HepG2 (cell line): ENCODE data around the gene GEMIN4. TPM values are rescaled to one million over a fixed set of nuclear protein-coding genes. Genes with fewer than 3 reads are reported as not detected.

Experiments
- CC2D1A ChIP-seq: sonication (generic); formaldehyde crosslinking; IDR thresholded peaks from 2 replicates; pipeline ENCODE4 v1.8.1; 2023; ENCODE audit warnings: mild to moderate bottlenecking, missing genetic modification reagents
- EP300 ChIP-seq, 3 experiments: sonication (generic) in 1 of 3; formaldehyde crosslinking in 1 of 3; IDR thresholded peaks; 2 replicates each; pipeline versions ENCODE4 v1.5.1 to v1.6.1; 2011 to 2020; ENCODE audit warnings: low read depth in 2 of 3, low read length in 2 of 3, borderline replicate concordance in 1 of 3, improper control_type of control experiment in 1 of 3, mild to moderate bottlenecking in 1 of 3, missing genetic modification reagents in 1 of 3, moderate library complexity in 1 of 3
- FOSL1 ChIP-seq: sonication (generic); formaldehyde crosslinking; IDR thresholded peaks from 2 replicates; pipeline ENCODE4 v1.9.0; 2021; ENCODE audit warnings: missing genetic modification reagents, borderline replicate concordance
- JUND ChIP-seq: sonication (generic); formaldehyde crosslinking; IDR thresholded peaks from 2 replicates; pipeline ENCODE4 v1.8.0; 2022; ENCODE audit warnings: mild to moderate bottlenecking, missing genetic modification reagents
- KDM2A ChIP-seq: sonication (generic); formaldehyde crosslinking; IDR thresholded peaks from 2 replicates; pipeline ENCODE4 v1.4.0; 2020; ENCODE audit warnings: low read depth, missing genetic modification reagents, borderline replicate concordance
- NFATC3 ChIP-seq: sonication (generic); formaldehyde crosslinking; IDR thresholded peaks from 2 replicates; pipeline ENCODE4 v1.5.1; 2020; ENCODE audit warnings: mild to moderate bottlenecking, missing genetic modification reagents
- NR2C2 ChIP-seq: sonication (generic); formaldehyde crosslinking; IDR thresholded peaks from 2 replicates; pipeline ENCODE4 v1.4.0; 2020; ENCODE audit warnings: missing genetic modification reagents, mild to moderate bottlenecking, moderate library complexity, borderline replicate concordance
- SATB2 ChIP-seq: sonication (generic); formaldehyde crosslinking; IDR thresholded peaks from 2 replicates; pipeline ENCODE4 v1.5.0; 2020; ENCODE audit warnings: missing genetic modification reagents
- SP2 ChIP-seq: sonication (generic); formaldehyde crosslinking; IDR thresholded peaks from 2 replicates; pipeline ENCODE4 v1.5.1; 2020; ENCODE audit warnings: mild to moderate bottlenecking, missing genetic modification reagents
- ZNF292 ChIP-seq: sonication (generic); formaldehyde crosslinking; IDR thresholded peaks from 2 replicates; pipeline ENCODE4 v1.8.1; 2022; ENCODE audit warnings: mild to moderate bottlenecking, low read depth, missing genetic modification reagents, borderline replicate concordance
- ZNF451 ChIP-seq: sonication (generic); formaldehyde crosslinking; IDR thresholded peaks from 2 replicates; pipeline ENCODE4 v1.5.0; 2020; ENCODE audit warnings: mild to moderate bottlenecking, missing genetic modification reagents
- polyA plus RNA-seq, 8 experiments: library from polyadenylated mRNA; depleted of rRNA in 3 of 8; stranded (reverse) in 7 of 8; unstranded in 1 of 8; fragments of >200 nt; fragmentation: Illumina TruSeq in 4 of 8; extraction: Trizol in 4 of 8; gene quantifications; 2 replicates each; pipeline versions ENCODE4 v1.2.1 to v1.2.3, GENCODE V29; 2011 to 2016; ENCODE audit warnings: low read depth in 4 of 8, missing spikeins in 1 of 8, mixed read lengths in 1 of 8; ENCODE audit not compliant: insufficient read depth in 1 of 8
- total RNA-seq, 5 experiments: library from RNA; depleted of rRNA; stranded (reverse); fragments of >200 nt; fragmentation: Illumina TruSeq; extraction: Trizol; gene quantifications; 2 replicates each; pipeline ENCODE4 v1.2.3, GENCODE V29; 2016; ENCODE audit warnings: low read depth in 1 of 5
- TF ChIP-seq, protein P1 (sequence below): sonication (generic); formaldehyde crosslinking; IDR thresholded peaks from 2 replicates; pipeline ENCODE4 v1.8.0; 2022; ENCODE audit warnings: missing genetic modification reagents, mild to moderate bottlenecking, inconsistent platforms, borderline replicate concordance
- TF ChIP-seq, protein P2 (sequence below): sonication (generic); formaldehyde crosslinking; IDR thresholded peaks from 2 replicates; pipeline ENCODE4 v1.8.0; 2022; ENCODE audit warnings: mild to moderate bottlenecking, missing genetic modification reagents
- TF ChIP-seq, protein P3 (sequence below): sonication (generic); formaldehyde crosslinking; IDR thresholded peaks from 2 replicates; pipeline ENCODE4 v1.8.0; 2022; ENCODE audit warnings: mild to moderate bottlenecking, missing genetic modification reagents, borderline replicate concordance
- TF ChIP-seq, protein P4 (sequence below): sonication (generic); formaldehyde crosslinking; IDR thresholded peaks from 2 replicates; pipeline ENCODE4 v1.5.1; 2020; ENCODE audit warnings: mild to moderate bottlenecking, missing genetic modification reagents, moderate library complexity
- TF ChIP-seq, protein P5 (sequence below): sonication (generic); formaldehyde crosslinking; IDR thresholded peaks from 2 replicates; pipeline ENCODE4 v1.4.0; 2020; ENCODE audit warnings: missing genetic modification reagents

GEMIN4 gene
- total and polyA plus RNA-seq, 2 of the 13 experiments (the other 11 are each of a cell fraction or from before 2014, with no cell fraction given), result 10.8 to 22.7 TPM

DNA sequence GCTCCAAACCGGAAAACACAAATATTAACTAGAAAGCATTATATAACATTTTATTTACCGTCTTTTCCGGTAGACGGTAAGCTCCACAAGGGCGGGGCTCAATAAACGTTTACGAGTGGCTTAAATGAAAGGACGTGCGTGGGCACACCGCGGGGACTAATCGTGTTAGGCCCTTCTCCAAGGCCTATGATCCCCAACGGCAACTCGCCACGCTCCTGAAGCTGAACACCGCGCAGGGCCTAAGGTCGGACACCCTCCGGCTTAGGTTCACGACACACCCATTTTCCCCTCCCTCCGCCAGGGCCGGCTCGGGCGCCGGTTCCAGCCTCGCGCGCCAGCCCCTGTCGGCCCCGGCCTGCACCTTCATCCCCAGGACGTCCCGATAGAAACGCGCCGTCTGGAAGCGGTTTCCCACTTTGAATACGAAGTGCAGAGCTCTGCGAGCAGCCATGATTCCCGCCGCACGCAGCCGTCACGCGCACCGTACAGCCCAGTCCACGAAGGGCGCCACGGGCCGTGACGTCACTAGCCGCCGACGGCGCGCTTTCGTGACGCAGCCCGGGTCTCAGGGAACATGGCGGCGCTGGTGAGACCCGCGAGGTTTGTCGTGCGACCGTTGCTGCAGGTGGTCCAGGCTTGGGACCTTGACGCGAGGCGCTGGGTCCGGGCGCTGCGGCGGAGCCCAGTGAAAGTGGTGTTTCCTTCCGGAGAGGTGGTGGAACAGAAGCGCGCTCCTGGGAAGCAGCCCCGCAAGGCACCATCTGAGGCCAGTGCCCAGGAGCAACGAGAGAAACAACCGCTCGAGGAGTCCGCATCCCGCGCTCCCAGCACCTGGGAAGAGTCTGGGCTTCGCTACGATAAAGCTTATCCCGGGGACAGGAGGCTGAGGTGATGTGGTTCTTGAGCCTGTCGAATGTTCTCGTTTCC, 30.0 kb upstream of the GEMIN4 start, which contains the start of the genes GLOD4 and MRM3 (continued):
- peak; percentile 88 for TF ChIP-seq NR2C2
- peak; percentile 81 for TF ChIP-seq JUND (CRISPR knock-in tag)
- peak in 1 of 2 experiments; percentile 10; a peak in 1 of 4 replicates for TF ChIP-seq EP300 (IDR thresholded peaks at IDR 0.05; ENCODE audit: low read depth in 2 of 2, low read length in 2 of 2)
- TF ChIP-seq EP300 (CRISPR knock-in tag; IDR thresholded peaks at IDR 0.05; ENCODE audit: borderline replicate concordance), result peak; percentile 45; the same call in 1 of the 2 replicates
- TF ChIP-seq, protein P1, sequence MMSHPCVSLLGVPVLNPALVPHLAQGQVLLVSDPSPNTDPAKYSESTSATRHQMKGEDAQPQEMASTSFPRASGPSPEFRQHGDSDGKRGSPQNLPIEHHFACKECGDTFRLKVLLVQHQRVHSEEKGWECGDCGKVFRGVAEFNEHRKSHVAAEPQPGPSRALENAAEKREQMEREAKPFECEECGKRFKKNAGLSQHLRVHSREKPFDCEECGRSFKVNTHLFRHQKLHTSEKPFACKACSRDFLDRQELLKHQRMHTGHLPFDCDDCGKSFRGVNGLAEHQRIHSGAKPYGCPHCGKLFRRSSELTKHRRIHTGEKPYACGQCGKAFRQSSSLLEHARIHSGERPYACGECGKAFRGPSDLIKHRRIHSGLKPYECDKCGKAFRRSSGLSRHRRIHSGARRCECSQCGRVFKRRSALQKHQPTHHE (CRISPR knock-in tag), result no peak
- TF ChIP-seq SATB2 (CRISPR knock-in tag), result no peak
- no peak for TF ChIP-seq ZNF292 (CRISPR knock-in tag)
- TF ChIP-seq, protein P2, sequence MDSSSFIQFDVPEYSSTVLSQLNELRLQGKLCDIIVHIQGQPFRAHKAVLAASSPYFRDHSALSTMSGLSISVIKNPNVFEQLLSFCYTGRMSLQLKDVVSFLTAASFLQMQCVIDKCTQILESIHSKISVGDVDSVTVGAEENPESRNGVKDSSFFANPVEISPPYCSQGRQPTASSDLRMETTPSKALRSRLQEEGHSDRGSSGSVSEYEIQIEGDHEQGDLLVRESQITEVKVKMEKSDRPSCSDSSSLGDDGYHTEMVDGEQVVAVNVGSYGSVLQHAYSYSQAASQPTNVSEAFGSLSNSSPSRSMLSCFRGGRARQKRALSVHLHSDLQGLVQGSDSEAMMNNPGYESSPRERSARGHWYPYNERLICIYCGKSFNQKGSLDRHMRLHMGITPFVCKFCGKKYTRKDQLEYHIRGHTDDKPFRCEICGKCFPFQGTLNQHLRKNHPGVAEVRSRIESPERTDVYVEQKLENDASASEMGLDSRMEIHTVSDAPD (CRISPR knock-in tag), result peak; percentile 63; the same call in 1 of the 2 replicates
- TF ChIP-seq ZNF451 (CRISPR knock-in tag), result 0 out of 2 replicates have a peak, but pooled peaks have one; percentile 66
- no peak for TF ChIP-seq FOSL1 (CRISPR knock-in tag)
- peak; percentile 99 for TF ChIP-seq KDM2A
- TF ChIP-seq, protein P3, sequence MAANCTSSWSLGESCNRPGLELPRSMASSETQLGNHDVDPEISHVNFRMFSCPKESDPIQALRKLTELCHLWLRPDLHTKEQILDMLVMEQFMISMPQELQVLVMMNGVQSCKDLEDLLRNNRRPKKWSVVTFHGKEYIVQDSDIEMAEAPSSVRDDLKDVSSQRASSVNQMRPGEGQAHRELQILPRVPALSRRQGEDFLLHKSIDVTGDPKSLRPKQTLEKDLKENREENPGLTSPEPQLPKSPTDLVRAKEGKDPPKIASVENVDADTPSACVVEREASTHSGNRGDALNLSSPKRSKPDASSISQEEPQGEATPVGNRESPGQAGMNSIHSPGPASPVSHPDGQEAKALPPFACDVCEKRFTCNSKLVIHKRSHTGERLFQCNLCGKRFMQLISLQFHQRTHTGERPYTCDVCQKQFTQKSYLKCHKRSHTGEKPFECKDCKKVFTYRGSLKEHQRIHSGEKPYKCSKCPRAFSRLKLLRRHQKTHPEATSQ (CRISPR knock-in tag), result peak; percentile 79; the same call in 1 of the 2 replicates
- peak; percentile 89; the same call in 1 of the 2 replicates for TF ChIP-seq NFATC3 (CRISPR knock-in tag)
- TF ChIP-seq SP2 (CRISPR knock-in tag), result no peak; the same call in 1 of the 2 replicates
- TF ChIP-seq CC2D1A, result no peak
- TF ChIP-seq, protein P4, sequence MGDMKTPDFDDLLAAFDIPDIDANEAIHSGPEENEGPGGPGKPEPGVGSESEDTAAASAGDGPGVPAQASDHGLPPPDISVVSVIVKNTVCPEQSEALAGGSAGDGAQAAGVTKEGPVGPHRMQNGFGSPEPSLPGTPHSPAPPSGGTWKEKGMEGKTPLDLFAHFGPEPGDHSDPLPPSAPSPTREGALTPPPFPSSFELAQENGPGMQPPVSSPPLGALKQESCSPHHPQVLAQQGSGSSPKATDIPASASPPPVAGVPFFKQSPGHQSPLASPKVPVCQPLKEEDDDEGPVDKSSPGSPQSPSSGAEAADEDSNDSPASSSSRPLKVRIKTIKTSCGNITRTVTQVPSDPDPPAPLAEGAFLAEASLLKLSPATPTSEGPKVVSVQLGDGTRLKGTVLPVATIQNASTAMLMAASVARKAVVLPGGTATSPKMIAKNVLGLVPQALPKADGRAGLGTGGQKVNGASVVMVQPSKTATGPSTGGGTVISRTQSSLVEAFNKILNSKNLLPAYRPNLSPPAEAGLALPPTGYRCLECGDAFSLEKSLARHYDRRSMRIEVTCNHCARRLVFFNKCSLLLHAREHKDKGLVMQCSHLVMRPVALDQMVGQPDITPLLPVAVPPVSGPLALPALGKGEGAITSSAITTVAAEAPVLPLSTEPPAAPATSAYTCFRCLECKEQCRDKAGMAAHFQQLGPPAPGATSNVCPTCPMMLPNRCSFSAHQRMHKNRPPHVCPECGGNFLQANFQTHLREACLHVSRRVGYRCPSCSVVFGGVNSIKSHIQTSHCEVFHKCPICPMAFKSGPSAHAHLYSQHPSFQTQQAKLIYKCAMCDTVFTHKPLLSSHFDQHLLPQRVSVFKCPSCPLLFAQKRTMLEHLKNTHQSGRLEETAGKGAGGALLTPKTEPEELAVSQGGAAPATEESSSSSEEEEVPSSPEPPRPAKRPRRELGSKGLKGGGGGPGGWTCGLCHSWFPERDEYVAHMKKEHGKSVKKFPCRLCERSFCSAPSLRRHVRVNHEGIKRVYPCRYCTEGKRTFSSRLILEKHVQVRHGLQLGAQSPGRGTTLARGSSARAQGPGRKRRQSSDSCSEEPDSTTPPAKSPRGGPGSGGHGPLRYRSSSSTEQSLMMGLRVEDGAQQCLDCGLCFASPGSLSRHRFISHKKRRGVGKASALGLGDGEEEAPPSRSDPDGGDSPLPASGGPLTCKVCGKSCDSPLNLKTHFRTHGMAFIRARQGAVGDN (CRISPR knock-in tag), result peak; percentile 97
- TF ChIP-seq, protein P5, sequence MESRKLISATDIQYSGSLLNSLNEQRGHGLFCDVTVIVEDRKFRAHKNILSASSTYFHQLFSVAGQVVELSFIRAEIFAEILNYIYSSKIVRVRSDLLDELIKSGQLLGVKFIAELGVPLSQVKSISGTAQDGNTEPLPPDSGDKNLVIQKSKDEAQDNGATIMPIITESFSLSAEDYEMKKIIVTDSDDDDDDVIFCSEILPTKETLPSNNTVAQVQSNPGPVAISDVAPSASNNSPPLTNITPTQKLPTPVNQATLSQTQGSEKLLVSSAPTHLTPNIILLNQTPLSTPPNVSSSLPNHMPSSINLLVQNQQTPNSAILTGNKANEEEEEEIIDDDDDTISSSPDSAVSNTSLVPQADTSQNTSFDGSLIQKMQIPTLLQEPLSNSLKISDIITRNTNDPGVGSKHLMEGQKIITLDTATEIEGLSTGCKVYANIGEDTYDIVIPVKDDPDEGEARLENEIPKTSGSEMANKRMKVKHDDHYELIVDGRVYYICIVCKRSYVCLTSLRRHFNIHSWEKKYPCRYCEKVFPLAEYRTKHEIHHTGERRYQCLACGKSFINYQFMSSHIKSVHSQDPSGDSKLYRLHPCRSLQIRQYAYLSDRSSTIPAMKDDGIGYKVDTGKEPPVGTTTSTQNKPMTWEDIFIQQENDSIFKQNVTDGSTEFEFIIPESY (CRISPR knock-in tag), result peak; percentile 50; the same call in 1 of the 2 replicates
